ENCODE measurements around the gene FXR1.
"Not testable (repeated sequence)": the region's sequence is repeated elsewhere in the genome, so short reads cannot be mapped to it uniquely, and the experiment has no call there.

FXR1 gene

GRCh38 chr3:180934638-180935037 is 22.2 kb downstream of the FXR1 start:
- no peak for DNase-seq (ENCODE audit: low spot score)

- DNase-seq (ENCODE audit: low spot score), result no peak
Observed at GRCh38 chr3:180940826-180941225, 28.4 kb downstream of the FXR1 start.

DNA sequence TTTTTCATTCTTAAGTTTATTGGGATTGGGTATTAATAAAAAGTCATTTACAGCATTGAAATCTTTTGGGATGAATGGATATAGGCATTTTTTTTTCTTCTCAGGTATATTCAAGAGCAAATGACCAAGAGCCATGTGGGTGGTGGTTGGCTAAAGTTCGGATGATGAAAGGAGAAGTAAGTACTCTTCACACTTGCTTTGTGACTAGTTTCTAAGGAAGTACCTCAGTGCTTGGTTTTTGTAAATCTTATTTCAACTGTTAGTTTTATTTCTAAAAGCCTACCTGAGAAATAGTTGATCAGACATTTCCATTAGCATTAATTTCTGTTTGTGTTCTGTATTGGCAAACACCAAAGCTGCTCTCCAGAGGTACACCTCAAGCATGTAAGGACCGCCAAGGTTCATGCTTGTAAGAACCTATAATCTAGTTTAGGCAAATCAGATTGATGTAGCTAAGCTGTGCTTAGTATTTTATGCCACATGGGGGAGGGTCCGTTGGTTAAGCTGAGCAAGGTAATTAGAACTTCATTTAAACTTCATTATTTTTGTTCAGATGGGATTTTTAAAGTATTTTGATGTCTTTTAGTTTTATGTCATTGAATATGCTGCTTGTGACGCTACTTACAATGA is 35.4 kb downstream of the FXR1 start:
- no peak for DNase-seq (ENCODE audit: low spot score)

DNA sequence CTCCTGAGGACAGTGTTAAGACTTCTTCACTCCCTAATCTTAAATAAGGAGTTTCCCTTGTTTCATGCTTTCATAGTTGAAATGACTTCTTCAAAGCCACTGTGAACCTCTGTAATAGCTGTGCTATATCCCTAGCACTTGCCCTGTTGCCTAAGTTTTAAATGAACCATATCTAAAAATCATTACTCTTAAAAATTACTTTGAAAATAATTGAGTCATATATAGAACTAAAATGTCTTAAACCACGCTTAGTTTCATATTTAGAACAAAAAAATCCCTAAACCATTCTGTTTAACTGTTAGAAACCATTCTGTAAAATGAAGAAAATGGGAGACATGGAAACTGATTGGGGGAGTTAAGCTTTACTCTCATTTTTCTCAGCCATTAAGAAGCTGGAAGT is 47.2 kb downstream of the FXR1 start:
- no peak for DNase-seq (ENCODE audit: low spot score)

- no peak for DNase-seq (ENCODE audit: low spot score)
Observed at GRCh38 chr3:180961087-180961486, 48.6 kb downstream of the FXR1 start.

DNA sequence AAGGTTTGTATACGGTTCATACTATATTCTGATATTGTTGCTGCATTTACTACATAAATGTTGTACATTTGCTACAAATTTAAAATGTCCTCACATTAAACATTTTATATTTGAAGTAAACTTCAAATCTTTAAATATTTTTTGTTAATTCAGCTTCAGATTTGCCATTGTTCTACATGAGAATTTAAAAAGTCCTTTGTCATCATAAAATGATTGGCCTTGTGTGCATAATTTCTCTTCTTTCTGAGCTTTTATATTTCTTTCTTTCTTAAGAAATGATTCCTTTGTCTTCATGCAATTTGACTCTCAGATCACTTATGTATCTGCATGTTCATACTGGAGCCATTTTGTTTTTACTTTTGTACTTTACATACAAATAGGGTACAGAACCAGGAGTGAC is 49.1 kb downstream of the FXR1 start:
- no peak for DNase-seq (ENCODE audit: low spot score)

GRCh38 chr3:180962530-180962929 is 50.1 kb downstream of the FXR1 start:
- DNase-seq (ENCODE audit: low spot score), result no peak

DNA sequence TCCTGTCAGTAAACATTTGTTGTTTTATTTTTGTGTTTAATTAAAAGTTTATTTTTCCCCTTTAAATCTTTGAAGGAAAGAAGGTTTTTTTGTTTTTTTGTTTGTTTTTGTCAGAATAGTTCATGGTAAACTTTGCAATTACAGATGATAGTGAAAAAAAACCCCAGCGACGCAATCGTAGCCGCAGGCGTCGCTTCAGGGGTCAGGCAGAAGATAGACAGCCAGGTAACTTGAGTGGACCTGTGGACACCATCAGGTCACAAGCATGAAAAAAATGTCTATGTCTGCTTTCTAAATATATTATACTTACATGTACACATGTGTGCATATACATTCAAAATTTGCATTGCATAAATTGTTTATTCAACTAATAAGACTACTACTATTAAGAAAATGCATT is 58.5 kb downstream of the FXR1 start:
- DNase-seq (ENCODE audit: low spot score), result no peak

DNA sequence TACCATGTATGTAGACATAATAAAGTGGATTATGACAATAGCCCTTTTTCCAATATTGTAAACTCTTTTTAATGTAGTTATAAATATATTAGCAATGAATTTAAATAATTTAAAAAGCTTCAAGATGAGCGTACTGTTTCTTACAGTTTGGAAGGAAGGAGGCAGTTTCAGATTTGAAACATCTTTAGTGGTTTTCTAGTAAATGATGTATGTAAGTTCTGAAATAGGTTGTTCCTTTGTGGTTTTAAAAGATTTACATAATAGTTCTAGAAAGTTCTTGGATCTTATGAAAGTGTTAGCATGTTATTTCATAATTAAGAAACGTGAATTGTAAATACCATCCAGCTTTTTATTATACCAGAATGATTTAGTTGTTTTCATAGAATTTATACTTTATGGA is 61.1 kb downstream of the FXR1 start:
- no peak for DNase-seq (ENCODE audit: low spot score)

DNA sequence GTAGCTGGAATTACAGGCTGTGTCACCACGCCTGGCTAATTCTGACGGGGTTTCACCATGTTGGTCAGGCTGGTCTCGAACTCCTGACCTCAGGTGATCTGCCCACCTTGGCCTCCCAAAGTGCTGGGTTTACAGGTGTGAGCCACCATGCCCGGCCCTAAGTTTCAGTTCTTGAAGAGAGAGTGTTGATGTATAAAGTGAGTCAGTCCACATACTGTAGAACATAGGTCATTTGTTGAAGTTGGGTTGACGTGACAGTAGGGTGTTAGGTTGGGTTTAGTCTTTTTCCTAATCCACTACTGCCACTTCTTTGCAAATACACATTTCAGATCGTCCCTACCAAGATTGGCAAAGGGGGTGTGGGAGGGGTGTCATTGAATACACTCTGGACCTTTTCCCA is 61.8 kb downstream of the FXR1 start:
- DNase-seq (ENCODE audit: low spot score), result no peak

GRCh38 chr3:180977498-180977897 is 65.0 kb downstream of the FXR1 start:
- no peak for DNase-seq (ENCODE audit: low spot score)

DNA sequence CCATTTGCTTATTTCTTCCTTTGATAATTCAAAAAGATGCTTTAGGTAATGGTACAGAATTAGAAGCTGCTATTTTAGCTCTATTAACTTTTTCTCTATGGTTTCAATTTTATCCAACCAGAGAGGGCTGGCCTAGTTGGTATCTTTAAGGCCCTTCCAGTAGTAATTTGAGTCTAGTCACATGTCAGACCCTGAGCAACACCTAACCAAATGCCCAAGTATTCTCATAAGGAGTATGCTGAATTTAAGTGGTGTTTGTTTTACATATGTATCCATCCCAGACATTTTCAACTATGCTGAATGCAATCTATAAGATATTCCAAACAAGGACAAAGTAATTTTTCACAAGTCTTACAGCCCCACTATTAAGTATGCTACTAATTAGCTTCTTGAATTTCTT is 67.5 kb downstream of the FXR1 start:
- DNase-seq (ENCODE audit: low spot score), result no peak

- no peak for DNase-seq (ENCODE audit: low spot score)
Observed at GRCh38 chr3:180980611-180981010, 68.1 kb downstream of the FXR1 start.

DNA sequence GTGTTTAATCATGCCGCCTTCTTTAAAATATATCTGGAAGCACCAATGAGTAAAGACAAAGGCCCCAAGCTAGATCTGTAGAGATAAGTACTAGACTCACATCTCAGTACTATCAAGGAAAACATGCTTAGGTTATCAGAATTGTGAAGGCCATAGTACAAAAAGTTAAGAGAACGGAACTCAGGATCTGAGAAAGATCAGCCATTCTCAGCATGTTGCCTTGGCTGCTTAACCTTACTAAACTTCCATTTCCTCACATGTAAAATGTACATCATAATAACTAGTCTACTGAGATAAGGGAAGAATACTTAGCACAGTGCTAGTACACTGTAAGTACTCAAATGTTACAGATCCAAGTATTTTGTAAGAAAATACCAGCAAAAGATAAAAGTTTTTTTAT is 69.4 kb downstream of the FXR1 start:
- DNase-seq (ENCODE audit: low spot score), result no peak

DNA sequence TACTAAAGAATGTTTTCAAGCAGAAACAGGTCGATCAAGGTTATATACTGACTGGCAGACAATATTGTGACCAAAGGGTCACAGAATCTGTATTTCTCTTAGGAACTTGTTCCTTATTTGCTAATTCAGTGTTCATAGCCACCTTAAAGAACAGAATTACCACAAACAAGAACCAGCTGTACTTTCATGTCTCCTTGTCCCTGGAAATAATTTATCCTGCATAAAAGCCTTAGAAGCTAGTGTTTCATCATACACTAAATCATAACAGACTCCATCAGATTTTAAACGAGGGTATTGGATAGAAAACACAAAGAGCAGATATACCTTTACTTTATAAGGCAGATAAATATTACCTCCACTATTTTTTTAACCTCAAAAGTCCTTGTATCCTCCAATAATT is 70.7 kb downstream of the FXR1 start:
- no peak for DNase-seq (ENCODE audit: low spot score)

DNA sequence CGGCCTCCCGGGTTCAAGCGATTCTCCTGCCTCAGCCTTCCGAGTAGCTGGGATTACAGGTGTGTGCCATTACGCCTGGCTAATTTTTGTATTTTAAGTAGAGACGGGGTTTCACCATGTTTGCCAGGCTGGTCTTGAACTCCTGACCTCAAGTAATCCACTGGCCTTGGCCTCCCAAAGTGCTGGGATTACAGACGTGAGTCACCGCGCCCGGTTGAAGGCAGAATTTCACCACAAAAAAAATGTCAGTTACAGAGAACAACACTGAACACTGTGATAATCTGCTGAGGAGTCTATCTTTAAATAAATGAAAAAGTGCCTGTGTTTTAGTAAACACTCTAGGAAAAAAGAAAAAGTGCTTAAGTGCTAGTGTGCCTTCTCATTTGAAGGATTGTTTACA is 73.9 kb downstream of the FXR1 start:
- DNase-seq (ENCODE audit: low spot score), result not testable (repeated sequence)

GRCh38 chr3:180987344-180987743 is 74.9 kb downstream of the FXR1 start:
- DNase-seq (ENCODE audit: low spot score), result no peak

- peak; percentile 84 for DNase-seq (ENCODE audit: low spot score)
Observed at GRCh38 chr3:180989291-180990163, 77.1 kb downstream of the FXR1 start, which contains the start of gene DNAJC19. TSS of gene DNAJC19 (minus strand) at chr3:180989736. CDS start at chr3:180989602, 134 bp downstream.

DNA sequence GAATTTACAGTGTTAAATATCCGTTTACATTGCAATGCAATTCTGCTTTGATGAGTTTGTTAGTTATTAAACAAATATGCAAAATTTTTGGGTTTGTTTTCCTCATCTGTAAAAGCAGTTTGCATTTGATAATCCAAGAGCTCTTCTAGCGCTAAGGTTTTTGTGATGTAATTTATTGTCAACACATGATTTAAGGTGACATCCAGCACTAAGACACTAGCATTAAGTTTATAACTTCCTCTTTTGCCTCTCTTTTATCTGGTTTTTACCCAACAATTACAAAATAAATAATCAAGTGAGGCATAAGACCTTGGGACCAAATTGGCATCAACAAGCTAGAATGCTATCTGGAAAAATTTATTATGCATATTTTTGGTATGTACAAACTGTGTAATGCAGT is 78.0 kb downstream of the FXR1 start:
- DNase-seq (ENCODE audit: low spot score), result no peak

DNA sequence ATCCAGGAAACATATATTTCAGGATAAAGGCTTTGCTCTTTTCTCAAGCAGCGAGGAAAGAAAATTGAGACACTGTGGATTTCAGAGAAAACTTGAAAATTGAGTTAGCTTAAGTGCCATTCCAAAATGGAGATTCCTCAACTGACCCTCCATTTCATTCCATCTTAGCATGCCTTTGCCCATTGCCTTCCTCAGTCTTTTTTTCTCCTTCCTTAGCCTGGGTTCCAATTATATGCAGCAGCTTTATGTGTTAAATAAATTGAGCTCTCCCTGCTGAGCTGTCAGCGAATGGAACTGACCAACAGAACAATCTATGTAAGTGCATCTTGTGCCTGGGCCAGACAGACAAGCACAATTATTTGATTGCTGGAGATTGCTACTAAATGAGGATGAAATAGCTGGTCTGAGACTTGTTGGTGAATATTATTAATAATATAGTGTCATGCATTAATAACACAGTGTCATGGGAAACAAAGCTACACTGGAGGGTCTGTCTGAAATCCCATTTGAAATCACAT is 84.0 kb downstream of the FXR1 start:
- no peak for DNase-seq (ENCODE audit: low spot score)

- not testable (repeated sequence) for DNase-seq (ENCODE audit: low spot score)
Observed at GRCh38 chr3:181002331-181002730, 89.9 kb downstream of the FXR1 start.

DNA sequence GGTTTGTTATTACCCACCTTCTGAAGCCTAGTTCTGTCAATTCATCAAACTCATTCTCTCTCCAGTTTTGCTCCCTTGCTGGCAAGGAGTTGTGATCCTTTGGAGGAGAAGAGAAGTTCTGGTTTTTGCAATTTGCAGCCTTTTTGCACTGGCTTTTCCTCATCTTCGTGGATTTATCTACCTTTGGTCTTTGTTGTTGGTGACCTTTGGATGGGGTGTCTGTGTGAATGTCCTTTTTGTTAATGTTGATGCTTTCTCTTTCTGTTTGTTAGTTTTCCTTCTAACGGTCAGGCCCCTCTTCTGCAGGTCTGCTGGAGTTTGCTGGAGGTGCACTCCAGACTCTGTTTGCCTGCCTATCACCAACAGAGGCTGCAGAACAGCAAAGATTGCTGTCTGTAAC is 91.0 kb downstream of the FXR1 start:
- DNase-seq (ENCODE audit: low spot score), result not testable (repeated sequence)

- DNase-seq (ENCODE audit: low spot score), result no peak
Observed at GRCh38 chr3:181006541-181006940, 94.1 kb downstream of the FXR1 start.

All from hematopoietic multipotent progenitor cell treated with erythropoietin and hydrocortisone succinate and interleukin-3 and kit ligand, for 17 days (in vitro differentiated cells).